ENCODE data around the gene ZGPAT. TPM values are rescaled to one million over a fixed set of nuclear protein-coding genes. Genes with fewer than 3 reads are reported as not detected.
A peak's percentile ranks its signal among the peaks of the same experiment; 100 is the strongest.

Gene ZGPAT
- total and polyA plus RNA-seq, 2 donors (not counting 3 experiments of a cell fraction or from before 2014, with no cell fraction given): 23.1 to 29.3 TPM

DNA sequence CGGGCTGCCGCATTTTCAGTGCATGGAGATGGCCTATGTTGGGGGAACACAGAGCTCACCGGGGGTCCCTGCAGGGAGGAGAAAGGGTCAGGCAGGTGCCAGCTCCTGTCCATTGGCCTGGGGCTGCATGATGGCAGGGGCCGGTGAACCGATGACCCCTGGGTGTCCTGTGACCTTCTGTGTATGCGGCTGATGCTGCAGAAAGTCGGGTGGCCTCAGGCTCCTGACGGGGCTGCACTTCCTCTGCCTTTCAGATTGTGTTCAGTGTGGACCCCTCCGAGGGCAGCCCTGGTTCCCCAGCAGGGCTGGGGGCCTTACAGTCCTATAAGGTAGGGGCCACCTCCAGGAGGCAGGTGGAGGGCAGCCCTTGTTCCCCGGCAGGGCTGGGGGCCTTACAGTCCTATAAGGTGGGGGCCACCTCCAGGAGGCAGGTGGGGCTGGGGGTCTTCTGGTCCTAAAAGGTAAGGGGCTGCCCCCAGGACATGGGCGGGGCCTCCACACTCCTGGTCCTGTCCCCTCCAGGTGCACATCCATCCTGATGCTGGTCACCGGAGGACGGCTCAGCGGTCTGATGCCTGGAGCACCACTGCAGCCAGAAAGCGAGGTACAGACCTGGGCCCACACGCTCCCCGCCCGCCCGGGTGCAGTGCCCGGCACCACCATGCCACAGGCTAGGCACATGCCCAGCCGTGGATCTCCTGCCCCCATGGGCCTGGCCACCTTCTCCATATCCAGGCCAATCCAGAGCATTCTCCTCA lies 22.4 kb upstream of the ZGPAT start:
- TF ChIP-seq, protein P1, sequence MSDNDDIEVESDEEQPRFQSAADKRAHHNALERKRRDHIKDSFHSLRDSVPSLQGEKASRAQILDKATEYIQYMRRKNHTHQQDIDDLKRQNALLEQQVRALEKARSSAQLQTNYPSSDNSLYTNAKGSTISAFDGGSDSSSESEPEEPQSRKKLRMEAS (IDR thresholded peaks at IDR 0.05; ENCODE audit: insufficient read depth, insufficient read length): no peak
- TF ChIP-seq POLR2AphosphoS5 (IDR thresholded peaks at IDR 0.05; ENCODE audit: insufficient read depth, low read depth, low read length) (no peak), JUN (IDR thresholded peaks at IDR 0.05; ENCODE audit: borderline replicate concordance, insufficient read depth, insufficient read length, low read depth) (no peak), POLR2A (IDR thresholded peaks at IDR 0.05; ENCODE audit: low read depth, low read length) (no peak), GATA2 (IDR thresholded peaks at IDR 0.05; ENCODE audit: insufficient read depth, insufficient read length, low read depth, low read length) (no peak), FOS (IDR thresholded peaks at IDR 0.05; ENCODE audit: borderline replicate concordance, insufficient read depth, low read length) (no peak), MYC (IDR thresholded peaks at IDR 0.05; ENCODE audit: low read depth, low read length) (no peak), EZH2 (IDR thresholded peaks at IDR 0.05; ENCODE audit: borderline replicate concordance, low read depth, low read length, severe bottlenecking) (no peak)
- TF ChIP-seq, protein P2, sequence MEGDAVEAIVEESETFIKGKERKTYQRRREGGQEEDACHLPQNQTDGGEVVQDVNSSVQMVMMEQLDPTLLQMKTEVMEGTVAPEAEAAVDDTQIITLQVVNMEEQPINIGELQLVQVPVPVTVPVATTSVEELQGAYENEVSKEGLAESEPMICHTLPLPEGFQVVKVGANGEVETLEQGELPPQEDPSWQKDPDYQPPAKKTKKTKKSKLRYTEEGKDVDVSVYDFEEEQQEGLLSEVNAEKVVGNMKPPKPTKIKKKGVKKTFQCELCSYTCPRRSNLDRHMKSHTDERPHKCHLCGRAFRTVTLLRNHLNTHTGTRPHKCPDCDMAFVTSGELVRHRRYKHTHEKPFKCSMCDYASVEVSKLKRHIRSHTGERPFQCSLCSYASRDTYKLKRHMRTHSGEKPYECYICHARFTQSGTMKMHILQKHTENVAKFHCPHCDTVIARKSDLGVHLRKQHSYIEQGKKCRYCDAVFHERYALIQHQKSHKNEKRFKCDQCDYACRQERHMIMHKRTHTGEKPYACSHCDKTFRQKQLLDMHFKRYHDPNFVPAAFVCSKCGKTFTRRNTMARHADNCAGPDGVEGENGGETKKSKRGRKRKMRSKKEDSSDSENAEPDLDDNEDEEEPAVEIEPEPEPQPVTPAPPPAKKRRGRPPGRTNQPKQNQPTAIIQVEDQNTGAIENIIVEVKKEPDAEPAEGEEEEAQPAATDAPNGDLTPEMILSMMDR (IDR thresholded peaks at IDR 0.05; ENCODE audit: extremely low read depth in 1 of 2, insufficient read depth in 1 of 2, low read depth in 1 of 2, low read length in 2 of 2): no peak
- ChIA-PET CTCF (no interaction called here), POLR2A (no interaction called here)
- no peak for DNase-seq (ENCODE audit: low read depth, low spot score)
- no peaks in the 10 kb centered on the region for H3K27me3 ChIP-seq (ENCODE audit: control insufficient read depth in 2 of 2, insufficient read depth in 2 of 2, low read length in 2 of 2)
- H3K9me1 ChIP-seq (replicated peaks; ENCODE audit: control insufficient read depth, extremely low read depth, insufficient read depth, low read length): no peaks in the 10 kb centered on the region
- intact Hi-C loops (cut with micrococcal nuclease) (loop anchor here (1.0 kb wide), 2 partner anchors 27 to 57 kb away; partner anchors contain the start of gene RTEL1), dilution Hi-C loops (cut with MboI; ENCODE audit: extremely low pct_ligation_motif_present, low sequenced_read_pairs) (no loop called here)
- peaks cover 56% of the 10 kb centered on the region for H3K4me1 ChIP-seq (ENCODE audit: control insufficient read depth, extremely low read depth, insufficient read depth, low read length)
- H2AFZ ChIP-seq (ENCODE audit: low read depth, low read length): no peak overlapping the region
- no peak overlapping the region for H3K4me2 ChIP-seq (ENCODE audit: insufficient read depth, low read length)
- no peak overlapping the region for H3K4me3 ChIP-seq (replicated peaks in 1 of 3; ENCODE audit: insufficient read depth in 1 of 3, low read depth in 1 of 3, low read length in 3 of 3)
- FAIRE-seq: no peak
- no peaks in the 10 kb centered on the region for H3K9me3 ChIP-seq (replicated peaks; ENCODE audit: control insufficient read depth, insufficient read depth, low read length)
- BruUV-seq (replicated peaks): no TSS peak
- no peak overlapping the region for H3K9ac ChIP-seq (replicated peaks; ENCODE audit: extremely low read depth, insufficient read depth, low read length)
- peak overlapping the region; percentile 79 for H3K27ac ChIP-seq (ENCODE audit: insufficient read depth, low read depth, low read length)
- H4K20me1 ChIP-seq (replicated peaks; ENCODE audit: control insufficient read depth, extremely low read depth, insufficient read depth, low read length): no peaks in the 10 kb centered on the region
- no peaks in the 10 kb centered on the region for H3K36me3 ChIP-seq (ENCODE audit: control insufficient read depth in 2 of 2, extremely low read depth in 1 of 2, insufficient read depth in 2 of 2, low read length in 2 of 2)
- H3K79me2 ChIP-seq (ENCODE audit: control insufficient read depth, insufficient read depth, low read length): peaks cover 4% of the 10 kb centered on the region
